Bronchial epithelial cell (primary cell): ENCODE data around the gene UNC93B1. TPM values are rescaled to one million over a fixed set of nuclear protein-coding genes. Genes with fewer than 3 reads are reported as not detected.

ENCODE experiments used
- DNase-seq: peaks from one replicate; pipeline ENCODE4 v3.0.0-alpha.2; 2010; ENCODE audit warnings: low read depth
- FAIRE-seq: peaks from 2 replicates; lab custom pipeline; 2011; peaks lifted over from hg19 to GRCh38; lab: Jason Lieb, UNC
- H3K27me3 ChIP-seq: 2 replicates; pipeline ENCODE4 v1.5.1; 2011; ENCODE audit warnings: low read length; ENCODE audit not compliant: control insufficient read depth, insufficient read depth
- H3K36me3 ChIP-seq: 2 replicates; pipeline ENCODE4 v1.5.1; 2011; ENCODE audit warnings: low read length; ENCODE audit not compliant: control insufficient read depth, insufficient read depth
- H3K4me3 ChIP-seq: 2 replicates; pipeline ENCODE4 v1.5.1; 2011; ENCODE audit warnings: mild to moderate bottlenecking, low read depth, low read length, control low read depth
- CTCF ChIP-seq: IDR thresholded peaks from 2 replicates; pipeline ENCODE4 v1.5.1; 2011; ENCODE audit warnings: mild to moderate bottlenecking, moderate library complexity, low read length, control low read depth, inconsistent platforms; ENCODE audit not compliant: insufficient read depth, severe bottlenecking
- total RNA-seq: library from RNA; depleted of rRNA; stranded (reverse); fragments of >200 nt; gene quantifications from 2 replicates; pipeline ENCODE4 v1.2.1, GENCODE V29; 2014

The UNC93B1 gene
- total RNA-seq, 1 donor from 2014 or later, result 56.3 TPM

DNA sequence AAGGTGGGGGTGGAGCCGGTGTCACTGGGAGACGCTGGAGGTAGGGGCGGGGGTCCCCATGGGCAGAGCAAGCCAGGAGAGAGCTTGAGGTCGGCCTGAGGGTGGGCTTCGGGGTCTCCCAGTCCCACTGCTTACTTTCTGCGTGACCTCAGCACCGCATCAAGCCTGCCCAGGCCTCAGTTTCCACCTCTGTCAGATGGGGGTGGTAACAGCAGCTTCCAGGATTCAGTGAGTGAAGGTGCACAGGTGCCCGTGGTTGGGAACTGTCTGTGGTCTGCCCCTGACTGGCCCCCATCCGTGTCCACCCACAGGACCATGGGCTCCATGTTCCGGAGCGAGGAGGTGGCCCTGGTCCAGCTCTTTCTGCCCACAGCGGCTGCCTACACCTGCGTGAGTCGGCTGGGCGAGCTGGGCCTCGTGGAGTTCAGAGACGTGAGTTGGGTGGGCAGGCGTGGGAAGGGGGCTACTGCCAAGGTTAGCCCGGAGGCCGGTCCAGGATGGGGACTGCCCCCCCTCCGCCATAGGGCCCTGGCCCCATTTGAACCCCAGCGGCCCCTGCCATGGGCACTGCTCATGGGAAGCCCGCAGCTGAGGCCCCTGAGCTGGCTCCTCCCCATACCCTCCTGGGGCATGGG is 37.2 kb upstream of the UNC93B1 start:
- Histone ChIP-seq H3K4me3 (peak overlapping the region; percentile 63), H3K36me3 (peaks cover 16% of the 10 kb centered on the region), H3K27me3 (no peaks in the 10 kb centered on the region)
- TF ChIP-seq CTCF, result no peak
- DNase-seq (no peak), FAIRE-seq (no peak)

- peak; percentile 36 for DNase-seq
- Histone ChIP-seq H3K36me3 (peaks cover 15% of the 10 kb centered on the region), H3K27me3 (no peaks in the 10 kb centered on the region), H3K4me3 (peak overlapping the region; percentile 63)
- no peak for FAIRE-seq
- no peak for TF ChIP-seq CTCF
These were observed 36.4 kb upstream of the UNC93B1 start for GRCh38 chr11:68040101-68040956.

GRCh38 chr11:68039526-68040086 is 35.7 kb upstream of the UNC93B1 start:
- H3K36me3 ChIP-seq, result peaks cover 11% of the 10 kb centered on the region
- no peak for DNase-seq
- no peaks in the 10 kb centered on the region for H3K27me3 ChIP-seq
- no peak for FAIRE-seq
- TF ChIP-seq CTCF, result no peak
- peak overlapping the region; percentile 63 for H3K4me3 ChIP-seq

GRCh38 chr11:68038718-68039525 is 35.0 kb upstream of the UNC93B1 start, which contains the start of gene TCIRG1:
Gene TCIRG1, plus strand, starts transcription at chr11:68039025. Its CDS starts 2,247 bp downstream, at chr11:68041272.
- FAIRE-seq (no peak), DNase-seq (peak; percentile 68)
- Histone ChIP-seq H3K36me3 (peaks cover 8% of the 10 kb centered on the region), H3K4me3 (peak within 1 kb of the TSS; percentile 63), H3K27me3 (no peaks in the 10 kb centered on the region)
- TF ChIP-seq CTCF, result peak; percentile 8

DNA sequence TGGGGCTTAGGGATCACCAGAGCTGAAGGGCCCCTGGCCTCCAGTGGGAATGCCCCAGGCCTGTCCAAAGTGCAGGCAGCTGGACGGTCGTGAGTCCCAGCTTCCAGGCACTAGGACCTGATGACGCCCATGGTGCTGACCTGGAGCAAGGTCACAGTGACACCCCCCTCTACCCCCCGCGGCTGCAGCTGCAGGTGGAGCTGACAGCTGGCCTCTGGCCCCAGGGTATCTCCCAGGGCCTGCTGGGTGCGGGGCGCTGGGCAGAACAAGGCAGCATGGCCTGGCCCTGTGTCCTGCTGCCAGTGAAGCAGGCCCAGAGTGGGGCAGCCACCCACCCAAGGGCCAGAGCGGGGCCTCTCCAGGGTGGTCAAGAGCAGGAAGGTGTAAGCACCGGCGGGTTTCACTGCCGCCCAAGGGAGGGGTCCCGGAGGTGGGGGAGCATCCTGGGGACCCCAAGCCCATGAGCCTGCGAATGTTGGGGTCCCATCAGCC is 34.4 kb upstream of the UNC93B1 start:
- Histone ChIP-seq H3K36me3 (peaks cover 10% of the 10 kb centered on the region), H3K4me3 (peak overlapping the region; percentile 63), H3K27me3 (no peaks in the 10 kb centered on the region)
- no peak for FAIRE-seq
- TF ChIP-seq CTCF, result no peak
- no peak for DNase-seq
